WTC11 (cell line): ENCODE data around the gene GSDME. TPM values are rescaled to one million over a fixed set of nuclear protein-coding genes. Genes with fewer than 3 reads are reported as not detected.

Experiments
- ATAC-seq: fragments of 200-7000 bp; cut with Tn5 transposase; 2 replicates; pipeline ENCODE4 v1.10.0; 2021; ENCODE audit warnings: mild to moderate bottlenecking, moderate library complexity
- CTCF ChIA-PET: fragments of 300-600 bp; sonication (Branson Sonifier 250); formaldehyde crosslinking; loops from one replicate; lab custom pipeline; 2021; ENCODE audit warnings: antibody characterized with exemption; lab: Charles Lee
- POLR2A ChIA-PET: fragments of 350-600 bp; sonication (Branson Sonifier 250); formaldehyde crosslinking; loops from one replicate; lab custom pipeline; 2021; ENCODE audit warnings: antibody characterized with exemption; lab: Charles Lee
- DNase-seq: peaks from one replicate; pipeline ENCODE4 v3.0.0; 2021; ENCODE audit warnings: low spot score
- H3K27ac Mint-ChIP-seq: 2 replicates; pipeline ENCODE4 v1.8.0; 2021; ENCODE audit warnings: mixed read lengths
- H3K27me3 Mint-ChIP-seq: 2 replicates; pipeline ENCODE4 v1.8.0; 2021; ENCODE audit warnings: low read depth, mild to moderate bottlenecking, moderate library complexity, mixed read lengths
- H3K36me3 Mint-ChIP-seq: 2 replicates; pipeline ENCODE4 v1.8.0; 2021; ENCODE audit warnings: mixed read lengths
- H3K4me1 Mint-ChIP-seq: 2 replicates; pipeline ENCODE4 v1.8.0; 2022; ENCODE audit warnings: mixed read lengths
- H3K4me3 Mint-ChIP-seq: 2 replicates; pipeline ENCODE4 v1.8.0; 2021; ENCODE audit warnings: mild to moderate bottlenecking, moderate library complexity, mixed read lengths
- H3K9me3 Mint-ChIP-seq: 2 replicates; pipeline ENCODE4 v1.8.0; 2021; ENCODE audit warnings: mixed read lengths
- CREM ChIP-seq: sonication (generic); formaldehyde crosslinking; IDR thresholded peaks from 2 replicates; pipeline ENCODE4 v1.8.1; 2022; ENCODE audit warnings: mild to moderate bottlenecking, missing genetic modification reagents, moderate library complexity
- ELF4 ChIP-seq: sonication (generic); formaldehyde crosslinking; IDR thresholded peaks from 2 replicates; pipeline ENCODE4 v1.8.1; 2022; ENCODE audit warnings: low read depth, mild to moderate bottlenecking, moderate library complexity, missing genetic modification reagents
- ETV6 ChIP-seq: sonication (generic); formaldehyde crosslinking; IDR thresholded peaks from 2 replicates; pipeline ENCODE4 v1.8.1; 2022; ENCODE audit warnings: mild to moderate bottlenecking, missing genetic modification reagents
- FOXK1 ChIP-seq: sonication (generic); formaldehyde crosslinking; IDR thresholded peaks from 2 replicates; pipeline ENCODE4 v1.8.0; 2022; ENCODE audit warnings: mild to moderate bottlenecking, moderate library complexity, missing genetic modification reagents
- GRHL2 ChIP-seq: fragments of 250-450 bp; sonication (Bioruptor Pico); IDR thresholded peaks from 2 replicates; pipeline ENCODE4 v1.8.0; 2022; ENCODE audit warnings: mild to moderate bottlenecking, moderate library complexity; ENCODE audit not compliant: insufficient replicate concordance, severe bottlenecking
- GTF2I ChIP-seq: fragments of 250-450 bp; sonication (Bioruptor Pico); conservative IDR thresholded peaks from 2 replicates; pipeline ENCODE4 v1.4.0; 2021; ENCODE audit warnings: mild to moderate bottlenecking
- JUN ChIP-seq: sonication (generic); formaldehyde crosslinking; IDR thresholded peaks from 2 replicates; pipeline ENCODE4 v1.8.0; 2023; ENCODE audit warnings: mild to moderate bottlenecking, missing genetic modification reagents
- KAT7 ChIP-seq: sonication (generic); formaldehyde crosslinking; IDR thresholded peaks from 2 replicates; pipeline ENCODE4 v1.8.1; 2023; ENCODE audit warnings: missing genetic modification reagents, mild to moderate bottlenecking, borderline replicate concordance
- NR2C2 ChIP-seq: sonication (generic); formaldehyde crosslinking; IDR thresholded peaks from 2 replicates; pipeline ENCODE4 v1.8.0; 2022; ENCODE audit warnings: mild to moderate bottlenecking, missing genetic modification reagents
- NR3C1 ChIP-seq: sonication (generic); formaldehyde crosslinking; conservative IDR thresholded peaks from 2 replicates; pipeline ENCODE4 v1.8.1; 2023; ENCODE audit warnings: low read depth, mild to moderate bottlenecking, missing genetic modification reagents
- SOX15 ChIP-seq: fragments of 250-450 bp; sonication (Bioruptor Pico); IDR thresholded peaks from 2 replicates; pipeline ENCODE4 v1.9.0; 2021; ENCODE audit warnings: mild to moderate bottlenecking
- TEAD1 ChIP-seq: sonication (generic); formaldehyde crosslinking; IDR thresholded peaks from 2 replicates; pipeline ENCODE4 v1.8.0; 2022; ENCODE audit warnings: mild to moderate bottlenecking, missing genetic modification reagents
- ZNF121 ChIP-seq: sonication (generic); formaldehyde crosslinking; IDR thresholded peaks from 2 replicates; pipeline ENCODE4 v1.8.0; 2023; ENCODE audit warnings: missing genetic modification reagents
- total RNA-seq: library from RNA; stranded (reverse); gene quantifications from 3 replicates; pipeline ENCODE4 v1.2.3, GENCODE V29; 2021
- TF ChIP-seq, protein P1 (sequence below): sonication (generic); formaldehyde crosslinking; IDR thresholded peaks from 2 replicates; pipeline ENCODE4 v1.8.1; 2023; ENCODE audit warnings: mild to moderate bottlenecking, missing genetic modification reagents
- TF ChIP-seq, protein P2 (sequence below): sonication (generic); formaldehyde crosslinking; IDR thresholded peaks from 2 replicates; pipeline ENCODE4 v1.8.1; 2023; ENCODE audit warnings: mild to moderate bottlenecking, missing genetic modification reagents, moderate library complexity
- TF ChIP-seq, protein P3 (sequence below): sonication (generic); formaldehyde crosslinking; IDR thresholded peaks from 2 replicates; pipeline ENCODE4 v1.8.1; 2022; ENCODE audit warnings: mild to moderate bottlenecking, missing genetic modification reagents, moderate library complexity, borderline replicate concordance
- TF ChIP-seq, protein P4 (sequence below): sonication (generic); formaldehyde crosslinking; IDR thresholded peaks from 2 replicates; pipeline ENCODE4 v1.8.0; 2023; ENCODE audit warnings: mild to moderate bottlenecking, missing genetic modification reagents
- TF ChIP-seq, protein P5 (sequence below): sonication (generic); formaldehyde crosslinking; IDR thresholded peaks from 2 replicates; pipeline ENCODE4 v1.8.1; 2023; ENCODE audit warnings: mild to moderate bottlenecking, moderate library complexity, missing genetic modification reagents

GSDME gene
- total RNA-seq, 1 experiment from 2014 or later, result 4.8 TPM

DNA sequence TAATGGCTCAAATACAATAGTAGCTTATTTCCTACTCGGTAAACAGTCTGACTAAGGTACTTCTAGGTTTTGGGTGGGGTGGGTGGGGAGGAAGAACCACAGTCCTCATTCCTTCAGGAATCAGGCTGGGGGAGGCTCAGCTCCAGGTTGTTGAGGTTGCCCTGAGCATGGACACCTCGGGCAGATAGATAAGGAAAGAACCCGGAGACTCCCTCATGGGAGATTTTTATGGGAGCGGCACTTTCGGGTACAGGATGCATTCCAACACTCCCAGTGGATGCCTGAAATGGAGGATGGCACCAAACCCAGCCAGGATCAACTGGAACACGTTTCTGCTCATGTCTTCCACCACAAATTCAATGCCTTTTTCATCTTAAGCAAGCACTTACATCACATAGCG lies 5.5 kb upstream of the GSDME start:
- TF ChIP-seq JUN (CRISPR knock-in tag) (no peak), FOXK1 (CRISPR knock-in tag) (no peak), CREM (CRISPR knock-in tag) (no peak), NR2C2 (CRISPR knock-in tag) (no peak), KAT7 (CRISPR knock-in tag) (no peak), ZNF121 (no peak), TEAD1 (CRISPR knock-in tag) (no peak)
- TF ChIP-seq, protein P1, sequence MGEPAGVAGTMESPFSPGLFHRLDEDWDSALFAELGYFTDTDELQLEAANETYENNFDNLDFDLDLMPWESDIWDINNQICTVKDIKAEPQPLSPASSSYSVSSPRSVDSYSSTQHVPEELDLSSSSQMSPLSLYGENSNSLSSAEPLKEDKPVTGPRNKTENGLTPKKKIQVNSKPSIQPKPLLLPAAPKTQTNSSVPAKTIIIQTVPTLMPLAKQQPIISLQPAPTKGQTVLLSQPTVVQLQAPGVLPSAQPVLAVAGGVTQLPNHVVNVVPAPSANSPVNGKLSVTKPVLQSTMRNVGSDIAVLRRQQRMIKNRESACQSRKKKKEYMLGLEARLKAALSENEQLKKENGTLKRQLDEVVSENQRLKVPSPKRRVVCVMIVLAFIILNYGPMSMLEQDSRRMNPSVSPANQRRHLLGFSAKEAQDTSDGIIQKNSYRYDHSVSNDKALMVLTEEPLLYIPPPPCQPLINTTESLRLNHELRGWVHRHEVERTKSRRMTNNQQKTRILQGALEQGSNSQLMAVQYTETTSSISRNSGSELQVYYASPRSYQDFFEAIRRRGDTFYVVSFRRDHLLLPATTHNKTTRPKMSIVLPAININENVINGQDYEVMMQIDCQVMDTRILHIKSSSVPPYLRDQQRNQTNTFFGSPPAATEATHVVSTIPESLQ, result no peak
- DNase-seq (no peak), ATAC-seq (no peak)
- H3K27me3 Mint-ChIP-seq, result peaks cover 35% of the 10 kb centered on the region
- H3K4me3 Mint-ChIP-seq, result no peak overlapping the region
- ChIA-PET POLR2A (no interaction called here), CTCF (no interaction called here)
- no peak overlapping the region for H3K27ac Mint-ChIP-seq
- H3K36me3 Mint-ChIP-seq, result no peaks in the 10 kb centered on the region
- H3K9me3 Mint-ChIP-seq, result peaks cover 6% of the 10 kb centered on the region
- H3K4me1 Mint-ChIP-seq, result peaks cover 9% of the 10 kb centered on the region

DNA sequence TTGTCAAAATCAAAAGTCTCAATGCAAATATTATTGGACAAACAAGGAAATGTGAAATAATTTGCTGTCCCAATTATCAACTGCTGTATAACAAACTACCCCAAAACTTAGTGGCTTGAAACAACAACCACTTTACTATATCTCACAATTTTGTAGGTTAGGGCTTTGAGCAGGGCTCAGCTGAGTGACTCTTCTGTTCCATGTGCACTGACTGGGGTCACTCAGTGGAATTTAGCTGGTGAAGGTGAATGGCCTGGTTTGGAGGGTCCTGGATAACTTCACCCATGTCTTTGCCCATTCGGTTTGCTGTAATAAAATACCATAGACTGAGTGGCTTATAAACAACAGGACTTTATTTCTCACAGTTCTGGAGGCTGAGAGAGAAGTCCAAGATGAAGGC lies 3.7 kb upstream of the GSDME start:
- ChIA-PET CTCF (no interaction called here), POLR2A (no interaction called here)
- Mint-ChIP-seq H3K27ac (no peak overlapping the region), H3K36me3 (no peaks in the 10 kb centered on the region), H3K9me3 (peaks cover 6% of the 10 kb centered on the region), H3K4me1 (peaks cover 16% of the 10 kb centered on the region), H3K4me3 (no peak overlapping the region), H3K27me3 (peaks cover 49% of the 10 kb centered on the region)
- DNase-seq (no peak), ATAC-seq (no peak)
- TF ChIP-seq, protein P2, sequence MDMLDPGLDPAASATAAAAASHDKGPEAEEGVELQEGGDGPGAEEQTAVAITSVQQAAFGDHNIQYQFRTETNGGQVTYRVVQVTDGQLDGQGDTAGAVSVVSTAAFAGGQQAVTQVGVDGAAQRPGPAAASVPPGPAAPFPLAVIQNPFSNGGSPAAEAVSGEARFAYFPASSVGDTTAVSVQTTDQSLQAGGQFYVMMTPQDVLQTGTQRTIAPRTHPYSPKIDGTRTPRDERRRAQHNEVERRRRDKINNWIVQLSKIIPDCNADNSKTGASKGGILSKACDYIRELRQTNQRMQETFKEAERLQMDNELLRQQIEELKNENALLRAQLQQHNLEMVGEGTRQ (CRISPR knock-in tag), result no peak
- TF ChIP-seq SOX15, result no peak
- TF ChIP-seq ETV6 (CRISPR knock-in tag), result no peak
- TF ChIP-seq, protein P3, sequence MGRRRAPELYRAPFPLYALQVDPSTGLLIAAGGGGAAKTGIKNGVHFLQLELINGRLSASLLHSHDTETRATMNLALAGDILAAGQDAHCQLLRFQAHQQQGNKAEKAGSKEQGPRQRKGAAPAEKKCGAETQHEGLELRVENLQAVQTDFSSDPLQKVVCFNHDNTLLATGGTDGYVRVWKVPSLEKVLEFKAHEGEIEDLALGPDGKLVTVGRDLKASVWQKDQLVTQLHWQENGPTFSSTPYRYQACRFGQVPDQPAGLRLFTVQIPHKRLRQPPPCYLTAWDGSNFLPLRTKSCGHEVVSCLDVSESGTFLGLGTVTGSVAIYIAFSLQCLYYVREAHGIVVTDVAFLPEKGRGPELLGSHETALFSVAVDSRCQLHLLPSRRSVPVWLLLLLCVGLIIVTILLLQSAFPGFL (CRISPR knock-in tag), result no peak
- TF ChIP-seq, protein P4, sequence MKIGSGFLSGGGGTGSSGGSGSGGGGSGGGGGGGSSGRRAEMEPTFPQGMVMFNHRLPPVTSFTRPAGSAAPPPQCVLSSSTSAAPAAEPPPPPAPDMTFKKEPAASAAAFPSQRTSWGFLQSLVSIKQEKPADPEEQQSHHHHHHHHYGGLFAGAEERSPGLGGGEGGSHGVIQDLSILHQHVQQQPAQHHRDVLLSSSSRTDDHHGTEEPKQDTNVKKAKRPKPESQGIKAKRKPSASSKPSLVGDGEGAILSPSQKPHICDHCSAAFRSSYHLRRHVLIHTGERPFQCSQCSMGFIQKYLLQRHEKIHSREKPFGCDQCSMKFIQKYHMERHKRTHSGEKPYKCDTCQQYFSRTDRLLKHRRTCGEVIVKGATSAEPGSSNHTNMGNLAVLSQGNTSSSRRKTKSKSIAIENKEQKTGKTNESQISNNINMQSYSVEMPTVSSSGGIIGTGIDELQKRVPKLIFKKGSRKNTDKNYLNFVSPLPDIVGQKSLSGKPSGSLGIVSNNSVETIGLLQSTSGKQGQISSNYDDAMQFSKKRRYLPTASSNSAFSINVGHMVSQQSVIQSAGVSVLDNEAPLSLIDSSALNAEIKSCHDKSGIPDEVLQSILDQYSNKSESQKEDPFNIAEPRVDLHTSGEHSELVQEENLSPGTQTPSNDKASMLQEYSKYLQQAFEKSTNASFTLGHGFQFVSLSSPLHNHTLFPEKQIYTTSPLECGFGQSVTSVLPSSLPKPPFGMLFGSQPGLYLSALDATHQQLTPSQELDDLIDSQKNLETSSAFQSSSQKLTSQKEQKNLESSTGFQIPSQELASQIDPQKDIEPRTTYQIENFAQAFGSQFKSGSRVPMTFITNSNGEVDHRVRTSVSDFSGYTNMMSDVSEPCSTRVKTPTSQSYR (CRISPR knock-in tag), result no peak
- TF ChIP-seq, protein P5, sequence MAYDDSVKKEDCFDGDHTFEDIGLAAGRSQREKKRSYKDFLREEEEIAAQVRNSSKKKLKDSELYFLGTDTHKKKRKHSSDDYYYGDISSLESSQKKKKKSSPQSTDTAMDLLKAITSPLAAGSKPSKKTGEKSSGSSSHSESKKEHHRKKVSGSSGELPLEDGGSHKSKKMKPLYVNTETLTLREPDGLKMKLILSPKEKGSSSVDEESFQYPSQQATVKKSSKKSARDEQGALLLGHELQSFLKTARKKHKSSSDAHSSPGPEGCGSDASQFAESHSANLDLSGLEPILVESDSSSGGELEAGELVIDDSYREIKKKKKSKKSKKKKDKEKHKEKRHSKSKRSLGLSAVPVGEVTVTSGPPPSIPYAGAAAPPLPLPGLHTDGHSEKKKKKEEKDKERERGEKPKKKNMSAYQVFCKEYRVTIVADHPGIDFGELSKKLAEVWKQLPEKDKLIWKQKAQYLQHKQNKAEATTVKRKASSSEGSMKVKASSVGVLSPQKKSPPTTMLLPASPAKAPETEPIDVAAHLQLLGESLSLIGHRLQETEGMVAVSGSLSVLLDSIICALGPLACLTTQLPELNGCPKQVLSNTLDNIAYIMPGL (CRISPR knock-in tag), result no peak
- no peak for TF ChIP-seq GTF2I (CRISPR knock-in tag)
- no peak for TF ChIP-seq ELF4 (CRISPR knock-in tag)
- no peak for TF ChIP-seq GRHL2
- no peak for TF ChIP-seq NR3C1 (CRISPR knock-in tag)
